Gastrocnemius medialis (tissue), 4 donors: Measurements from ENCODE around the gene OR4N2. TPM values are rescaled to one million over a fixed set of nuclear protein-coding genes. Genes with fewer than 3 reads are reported as not detected.
"Not testable (repeated sequence)": the region's sequence is repeated elsewhere in the genome, so short reads cannot be mapped to it uniquely, and the experiment has no call there.

Experiments used
- ATAC-seq, 2 donors: fragments of 150-250 bp; one replicate each; pipeline ENCODE4 v1.9.1; 2016
- DNase-seq, 2 donors: peaks; one replicate each; pipeline ENCODE4 v3.0.0-alpha.2; 2019
- H3K27ac ChIP-seq, 4 donors: fragments of 200-600 bp; sonication (generic); 1 replicate in 1 of 4; 2 replicates in 3 of 4; pipeline ENCODE4 v1.5.1; 2016 to 2018; ENCODE audit warnings: mild to moderate bottlenecking in 2 of 4, moderate library complexity in 1 of 4
- H3K27me3 ChIP-seq, 3 donors: fragments of 200-600 bp; sonication (generic) in 2 of 3; 1 replicate in 1 of 3; 2 replicates in 2 of 3; pipeline versions ENCODE4 v1.5.1 to v1.6.0; 2016 to 2019; ENCODE audit warnings: mild to moderate bottlenecking in 1 of 3, moderate library complexity in 1 of 3
- H3K36me3 ChIP-seq, 2 donors: fragments of 200-600 bp; sonication (generic) in 1 of 2; one replicate each; pipeline ENCODE4 v1.5.1; 2017 to 2018
- H3K4me1 ChIP-seq, 2 donors: fragments of 200-600 bp; sonication (generic) in 1 of 2; one replicate each; pipeline ENCODE4 v1.5.1; 2016 to 2017; ENCODE audit warnings: mild to moderate bottlenecking in 2 of 2
- H3K4me3 ChIP-seq, 4 donors: fragments of 200-600 bp; sonication (generic) in 3 of 4; 1 replicate in 1 of 4; 2 replicates in 3 of 4; pipeline ENCODE4 v1.5.1; 2016 to 2019; ENCODE audit warnings: mild to moderate bottlenecking in 2 of 4
- H3K9me3 ChIP-seq, 3 donors: fragments of 200-600 bp; sonication (generic) in 2 of 3; 1 replicate in 1 of 3; 2 replicates in 2 of 3; pipeline ENCODE4 v1.5.1; 2016 to 2019
- CTCF ChIP-seq, 5 experiments: fragments of 450-650 bp in 3 of 5; fragments of 200-600 bp in 2 of 5; sonication (generic) in 2 of 5; IDR thresholded peaks in 4 of 5; conservative IDR thresholded peaks in 1 of 5; 1 replicate in 4 of 5; 2 replicates in 1 of 5; pipeline ENCODE4 v1.5.1; 2016 to 2019; ENCODE audit warnings: antibody characterized with exemption in 5 of 5, mild to moderate bottlenecking in 3 of 5, moderate library complexity in 3 of 5
- POLR2A ChIP-seq, 2 donors: fragments of 450-650 bp; IDR thresholded peaks; one replicate each; pipeline ENCODE4 v1.6.1; 2017; ENCODE audit warnings: antibody characterized with exemption in 2 of 2, mild to moderate bottlenecking in 2 of 2, moderate library complexity in 2 of 2
- in situ Hi-C, 4 donors: fragments of 200-750 bp; cut with MboI; loops; one replicate each; pipeline versions ENCODE4 v1.15.0 to v1.8.0; 2017; ENCODE audit warnings: low sequenced_read_pairs in 4 of 4
- intact Hi-C: fragments of 100-400 bp; cut with DNase I; formaldehyde crosslinking; loops from one replicate; pipeline ENCODE4 v1.15.1; 2023; ENCODE audit warnings: low total_unique reads
- total RNA-seq, 4 donors: library from RNA; depleted of rRNA; stranded (reverse); fragments of >200 nt; gene quantifications; one replicate each; pipeline versions ENCODE4 v1.1.0 to v1.2.3, GENCODE V29; 2016

OR4N2 gene
- total RNA-seq, 4 donors from 2014 or later: not detected

GRCh38 chr14:19838433-19838832 is 34.9 kb downstream of the OR4N2 start:
- intact Hi-C loops (no loop called here), in situ Hi-C loops (no loop called here)
- no peak for DNase-seq
- Histone ChIP-seq H3K9me3 (no peaks in the 10 kb centered on the region), H3K27me3 (no peaks in the 10 kb centered on the region), H3K27ac (no peak overlapping the region), H3K4me1 (no peaks in the 10 kb centered on the region), H3K4me3 (no peak overlapping the region), H3K36me3 (no peaks in the 10 kb centered on the region)
- TF ChIP-seq CTCF (IDR thresholded peaks at IDR 0.05 in 4 of 5, conservative IDR thresholded peaks at IDR 0.05 in 1 of 5) (no peak), POLR2A (IDR thresholded peaks at IDR 0.05) (no peak)
- ATAC-seq: no peak

GRCh38 chr14:19851365-19851764 is 47.8 kb downstream of the OR4N2 start:
- no peak for ATAC-seq
- H3K36me3 ChIP-seq: no peaks in the 10 kb centered on the region
- no peak for TF ChIP-seq CTCF (IDR thresholded peaks at IDR 0.05 in 4 of 5, conservative IDR thresholded peaks at IDR 0.05 in 1 of 5)
- no peak for TF ChIP-seq POLR2A (IDR thresholded peaks at IDR 0.05)
- in situ Hi-C loops: no loop called here
- H3K27ac ChIP-seq: no peak overlapping the region
- no peak overlapping the region for H3K4me3 ChIP-seq
- intact Hi-C loops: no loop called here
- no peaks in the 10 kb centered on the region for H3K27me3 ChIP-seq
- no peak for DNase-seq
- H3K4me1 ChIP-seq: no peaks in the 10 kb centered on the region
- H3K9me3 ChIP-seq: no peaks in the 10 kb centered on the region

DNA sequence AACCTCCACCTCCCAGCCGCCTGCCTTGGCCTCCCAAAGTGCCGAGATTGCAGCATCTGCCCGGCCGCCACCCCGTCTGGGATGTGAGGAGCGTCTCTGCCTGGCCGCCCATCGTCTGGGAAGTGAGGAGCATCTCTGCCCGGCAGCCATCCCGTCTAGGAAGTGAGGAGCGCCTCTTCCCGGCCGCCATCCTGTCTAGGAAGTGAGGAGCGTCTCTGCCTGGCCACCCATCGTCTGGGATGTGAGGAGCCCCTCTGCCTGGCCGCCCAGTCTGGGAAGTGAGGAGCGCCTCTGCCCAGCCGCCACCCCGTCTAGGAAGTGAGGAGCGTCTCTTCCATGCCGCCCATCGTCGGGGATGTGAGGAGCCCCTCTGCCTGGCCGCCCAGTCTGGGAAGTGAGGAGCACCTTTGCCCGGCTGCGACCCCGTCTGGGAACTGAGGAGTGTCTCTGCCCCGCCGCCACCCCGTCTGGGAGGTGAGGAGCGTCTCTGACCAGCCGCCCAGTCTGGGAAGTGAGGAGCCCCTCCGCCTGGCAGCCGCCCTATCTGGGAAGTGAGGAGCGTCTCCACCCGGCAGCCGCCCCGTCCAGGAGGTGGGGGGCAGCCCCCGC is 62.6 kb downstream of the OR4N2 start:
- DNase-seq, ATAC-seq, H3K27me3 ChIP-seq, H3K36me3 ChIP-seq, H3K4me3 ChIP-seq, in situ Hi-C loops, H3K27ac ChIP-seq, H3K9me3 ChIP-seq, intact Hi-C loops, H3K4me1 ChIP-seq: not testable (repeated sequence)

DNA sequence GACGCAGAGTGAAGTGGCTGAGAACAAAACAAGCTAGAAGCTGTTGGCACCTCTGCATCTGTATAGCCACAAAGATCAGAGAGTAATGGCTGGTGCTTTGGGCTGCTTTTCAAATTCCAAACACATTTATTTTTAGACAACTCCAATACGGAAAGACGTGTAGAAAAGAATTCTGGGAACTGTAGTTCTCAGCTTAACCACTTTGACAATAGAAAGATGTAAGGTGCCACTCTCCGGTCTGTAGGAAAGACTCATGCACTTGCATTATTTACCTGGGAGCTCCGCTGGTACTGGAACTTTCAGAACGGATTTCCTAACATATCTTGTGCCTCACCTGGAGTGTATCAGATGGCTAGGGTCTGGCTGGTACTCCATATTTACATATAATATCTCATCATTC is 69.6 kb downstream of the OR4N2 start:
- intact Hi-C loops: no loop called here

GRCh38 chr14:19874842-19875241 is 71.3 kb downstream of the OR4N2 start, which contains the start of gene OR4K2:
Gene OR4K2, plus strand, starts transcription at chr14:19875142. Its CDS starts 1,126 bp downstream, at chr14:19876268.
- H3K9me3 ChIP-seq: no peaks in the 10 kb centered on the region
- no peak within 1 kb of the TSS for H3K4me3 ChIP-seq
- intact Hi-C loops: no loop called here
- H3K36me3 ChIP-seq: no peaks in the 10 kb centered on the region
- H3K4me1 ChIP-seq: no peaks in the 10 kb centered on the region
- ATAC-seq: no peak
- in situ Hi-C loops: no loop called here
- no peak for DNase-seq
- no peaks in the 10 kb centered on the region for H3K27me3 ChIP-seq
- H3K27ac ChIP-seq: no peak within 1 kb of the TSS
- TF ChIP-seq POLR2A (IDR thresholded peaks at IDR 0.05) (no peak), CTCF (IDR thresholded peaks at IDR 0.05 in 4 of 5, conservative IDR thresholded peaks at IDR 0.05 in 1 of 5) (no peak)

More for the DNA sequence above, 69.6 kb downstream of the OR4N2 start:
- Histone ChIP-seq H3K36me3 (no peaks in the 10 kb centered on the region), H3K9me3 (no peaks in the 10 kb centered on the region), H3K4me3 (no peak overlapping the region), H3K4me1 (no peaks in the 10 kb centered on the region), H3K27me3 (no peaks in the 10 kb centered on the region), H3K27ac (no peak overlapping the region)
- TF ChIP-seq CTCF (IDR thresholded peaks at IDR 0.05 in 4 of 5, conservative IDR thresholded peaks at IDR 0.05 in 1 of 5): no peak
- no peak for TF ChIP-seq POLR2A (IDR thresholded peaks at IDR 0.05)
- ATAC-seq (no peak), DNase-seq (no peak)
- in situ Hi-C loops: no loop called here
